ENCODE measurements around the gene MAPK9.
A peak's percentile ranks its signal among the peaks of the same experiment; 100 is the strongest.
"Not testable (repeated sequence)": the region's sequence is repeated elsewhere in the genome, so short reads cannot be mapped to it uniquely, and the experiment has no call there.

Gene MAPK9

GRCh38 chr5:180222056-180222455 is 69.8 kb downstream of the MAPK9 start:
- DNase-seq: no peak

DNA sequence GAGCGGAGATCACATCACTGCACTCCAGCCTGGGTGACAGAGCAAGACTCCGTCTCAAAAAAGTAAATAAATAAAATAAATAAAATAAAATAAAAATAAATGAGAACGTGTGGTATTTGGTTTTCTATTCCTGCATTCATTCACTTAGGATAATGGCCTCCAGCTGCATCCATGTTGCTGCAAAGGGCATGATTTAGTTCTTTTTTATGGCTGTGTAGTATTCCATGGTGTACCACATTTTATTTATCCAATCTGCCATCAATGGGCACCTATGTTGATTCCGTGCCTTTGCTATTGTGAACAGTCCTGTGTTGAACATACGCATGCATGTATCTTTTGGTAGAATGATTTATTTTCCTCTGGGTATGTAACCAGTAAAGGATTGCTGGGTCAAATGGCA is 74.1 kb downstream of the MAPK9 start:
- DNase-seq: no peak

- no peak for DNase-seq
Observed at GRCh38 chr5:180216646-180217171, 75.2 kb downstream of the MAPK9 start.

- DNase-seq: no peak
Observed at GRCh38 chr5:180215783-180216630, 75.9 kb downstream of the MAPK9 start.

- DNase-seq: no peak
Observed at GRCh38 chr5:180214870-180215770, 76.8 kb downstream of the MAPK9 start.

GRCh38 chr5:180213657-180214207 is 78.2 kb downstream of the MAPK9 start:
- DNase-seq: no peak

- DNase-seq: no peak
Observed at GRCh38 chr5:180213256-180213600, 78.7 kb downstream of the MAPK9 start.

DNA sequence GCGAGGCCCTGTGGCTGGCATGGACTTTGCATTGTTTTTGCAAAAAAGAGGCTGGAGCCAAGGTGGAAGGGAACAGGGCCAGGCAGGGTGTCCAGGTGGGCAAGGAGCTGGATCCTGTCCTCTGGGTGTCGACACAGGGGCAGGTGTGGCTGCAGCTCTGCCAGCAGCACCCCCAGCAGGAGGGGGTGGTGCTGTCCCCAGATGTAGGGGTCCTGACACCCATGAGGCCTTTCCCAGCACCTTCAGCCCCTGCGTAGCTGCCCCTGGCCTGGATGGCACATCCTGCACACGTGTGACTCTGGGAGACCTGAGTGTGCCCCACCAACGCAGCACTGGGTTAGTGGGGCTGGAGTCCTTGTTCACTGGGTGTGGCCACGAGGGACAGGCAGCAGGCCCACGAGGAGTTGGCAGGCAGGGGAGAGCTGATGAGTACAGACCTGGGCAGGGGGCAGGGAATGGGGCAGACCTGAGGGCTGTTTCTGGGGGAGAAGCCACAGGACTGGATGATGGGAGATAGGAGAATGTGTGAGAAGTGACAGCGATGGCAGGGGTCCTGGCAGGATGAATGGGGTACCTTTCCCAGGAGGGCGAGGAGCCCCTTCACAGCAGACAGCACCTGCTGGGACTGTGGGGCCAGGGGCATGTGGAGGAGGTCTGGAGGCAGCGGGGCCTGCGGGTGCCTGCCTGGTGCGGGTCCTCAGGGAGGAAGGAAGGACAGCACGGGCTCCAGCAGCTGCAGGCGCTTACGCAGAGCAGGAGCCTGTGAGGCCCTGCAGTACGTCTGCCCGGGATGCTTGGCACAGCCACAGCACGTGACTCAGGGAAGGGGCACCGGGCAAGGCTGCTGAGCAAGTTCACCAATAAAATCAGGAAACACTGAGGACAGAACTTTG is 79.3 kb downstream of the MAPK9 start:
- no peak for DNase-seq

GRCh38 chr5:180211761-180212035 is 80.2 kb downstream of the MAPK9 start:
- DNase-seq: no peak

GRCh38 chr5:180210961-180211760 is 80.7 kb downstream of the MAPK9 start:
- DNase-seq: no peak

GRCh38 chr5:180210077-180210476 is 81.8 kb downstream of the MAPK9 start:
- not testable (repeated sequence) for DNase-seq

GRCh38 chr5:180209137-180209581 is 82.7 kb downstream of the MAPK9 start, which contains the start of gene RASGEF1C:
Gene RASGEF1C, minus strand, starts transcription at chr5:180209211. Its CDS starts 71,159 bp downstream, at chr5:180138052.
- DNase-seq: peak; percentile 60

DNA sequence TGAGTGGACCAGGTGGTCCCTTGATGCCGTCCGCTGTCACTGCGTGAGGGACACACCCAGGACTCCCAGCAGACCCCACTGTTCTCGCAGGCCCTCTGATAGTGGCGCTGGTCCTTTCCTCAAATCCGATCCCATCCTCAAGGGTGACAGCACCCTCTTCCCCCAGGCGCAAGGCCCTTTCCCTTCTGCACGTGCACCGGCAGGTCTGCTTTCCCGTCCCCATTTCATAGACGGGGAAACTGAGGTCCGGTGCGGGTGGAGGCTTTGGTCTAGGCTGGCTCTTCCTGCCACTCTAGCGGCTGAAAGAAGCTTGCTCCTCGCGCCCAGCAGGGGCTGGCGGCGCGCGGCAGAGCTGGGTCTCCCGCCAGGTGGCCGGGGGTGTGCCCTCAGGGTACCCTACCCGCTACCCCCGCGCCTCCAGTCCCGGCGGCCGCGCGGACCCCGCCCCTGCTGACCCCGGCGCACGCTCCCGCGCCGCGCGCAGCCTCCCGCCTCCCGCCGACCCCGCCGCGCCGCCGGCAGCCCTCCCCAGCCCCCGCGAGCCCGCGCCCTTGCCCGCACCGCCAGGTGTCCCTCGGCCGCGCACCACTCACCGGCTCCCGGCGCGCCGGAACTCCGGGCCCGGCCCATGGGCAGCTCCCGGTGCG is 83.3 kb downstream of the MAPK9 start:
- DNase-seq: no peak

- no peak for DNase-seq
Observed at GRCh38 chr5:180208038-180208434, 83.8 kb downstream of the MAPK9 start.

- DNase-seq: no peak
Observed at GRCh38 chr5:180207593-180207992, 84.3 kb downstream of the MAPK9 start.

GRCh38 chr5:180206993-180207392 is 84.9 kb downstream of the MAPK9 start:
- DNase-seq: no peak

DNA sequence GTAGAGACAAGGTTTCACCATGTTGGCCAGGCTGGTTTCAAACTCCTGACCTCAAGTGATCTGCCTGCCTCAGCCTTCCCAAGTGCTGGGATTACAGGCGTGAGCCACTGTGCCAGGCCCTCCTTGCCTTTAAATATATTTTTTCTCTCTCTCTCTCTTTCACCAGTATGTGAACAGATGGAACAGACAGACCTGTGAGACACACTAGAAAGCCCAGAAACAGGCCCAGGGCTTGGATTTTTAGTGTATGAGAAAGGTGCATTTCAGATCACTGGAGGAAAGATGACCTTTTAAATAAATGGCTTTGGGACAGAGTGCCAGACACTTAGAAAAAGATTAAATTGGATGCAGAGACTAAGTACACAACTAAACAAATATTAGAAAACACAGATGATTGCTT is 86.0 kb downstream of the MAPK9 start:
- DNase-seq: no peak

DNA sequence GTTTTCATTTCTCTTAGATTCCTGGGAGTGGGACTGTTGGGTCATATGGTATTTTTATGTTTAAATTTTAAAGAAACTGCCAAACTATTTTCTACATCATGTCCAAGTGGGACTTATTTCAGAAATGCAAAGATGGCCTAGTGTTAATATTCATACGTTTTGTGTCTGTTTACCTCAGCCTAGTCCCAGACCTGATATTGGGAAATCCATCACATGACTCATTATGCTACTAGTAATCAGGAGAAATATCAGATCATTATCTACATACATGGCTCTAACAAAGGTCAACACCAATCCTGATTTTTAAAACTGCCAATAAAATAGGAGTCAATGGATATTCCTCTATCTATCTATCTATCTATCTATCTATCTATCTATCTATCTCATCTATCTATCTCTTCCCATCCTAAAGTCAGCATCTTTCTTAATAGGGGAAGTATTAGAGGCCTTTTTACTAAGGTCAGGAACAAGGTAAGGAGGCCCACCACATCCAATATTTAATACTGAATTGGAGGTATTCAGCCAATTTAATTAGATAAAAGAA is 87.5 kb downstream of the MAPK9 start:
- no peak for DNase-seq

DNA sequence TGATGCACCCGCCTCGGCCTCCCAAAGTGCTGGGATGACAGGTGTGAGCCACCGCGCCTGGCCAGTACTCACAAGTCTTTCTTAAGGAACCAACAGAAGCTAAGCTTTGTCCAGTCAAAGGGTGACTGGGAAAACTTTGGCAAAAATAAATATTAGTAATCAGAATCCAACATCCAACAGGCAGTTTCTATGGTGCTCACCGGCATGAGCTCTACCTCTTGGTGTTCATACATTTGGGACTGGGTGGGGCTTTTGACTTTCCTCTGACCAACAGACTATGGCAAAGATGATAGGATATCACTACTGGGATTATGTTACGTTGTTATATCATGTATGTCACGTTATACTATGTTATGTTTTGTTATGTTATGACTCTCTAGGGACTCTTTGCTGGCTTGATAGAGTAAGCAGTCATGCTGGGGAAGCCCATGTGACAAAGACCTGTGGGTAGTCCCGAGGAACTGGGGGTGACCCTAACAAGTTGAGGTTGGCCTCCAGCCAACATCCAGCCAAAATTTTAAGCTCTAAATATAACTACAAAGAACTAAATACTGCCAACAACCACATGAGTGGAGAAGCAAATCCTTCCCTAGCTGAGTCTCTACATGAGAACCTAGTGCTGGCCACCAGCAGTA is 88.8 kb downstream of the MAPK9 start:
- no peak for DNase-seq
